SK-N-SH (cell line): ENCODE data around the gene CGN.

Experiments used
- POLR2AphosphoS5 ChIP-seq: IDR thresholded peaks from 2 replicates; pipeline ENCODE4 v1.6.1; 2012; ENCODE audit warnings: low read depth, low read length
- RAD21 ChIP-seq: IDR thresholded peaks from 2 replicates; pipeline ENCODE4 v1.6.1; 2012; ENCODE audit warnings: mild to moderate bottlenecking, low read length
- RFX5 ChIP-seq: IDR thresholded peaks from 2 replicates; pipeline ENCODE4 v1.6.1; 2012; ENCODE audit warnings: mild to moderate bottlenecking, improper control_type of control experiment, low read length
- YY1 ChIP-seq: IDR thresholded peaks from 2 replicates; pipeline ENCODE4 v1.4.0; 2012; ENCODE audit warnings: low read depth, mild to moderate bottlenecking
- TF ChIP-seq, protein P1 (sequence below): fragments of 200-600 bp; sonication (generic); IDR thresholded peaks from 2 replicates; pipeline ENCODE4 v1.6.1; 2017; ENCODE audit warnings: antibody characterized with exemption, mild to moderate bottlenecking, moderate library complexity

DNA sequence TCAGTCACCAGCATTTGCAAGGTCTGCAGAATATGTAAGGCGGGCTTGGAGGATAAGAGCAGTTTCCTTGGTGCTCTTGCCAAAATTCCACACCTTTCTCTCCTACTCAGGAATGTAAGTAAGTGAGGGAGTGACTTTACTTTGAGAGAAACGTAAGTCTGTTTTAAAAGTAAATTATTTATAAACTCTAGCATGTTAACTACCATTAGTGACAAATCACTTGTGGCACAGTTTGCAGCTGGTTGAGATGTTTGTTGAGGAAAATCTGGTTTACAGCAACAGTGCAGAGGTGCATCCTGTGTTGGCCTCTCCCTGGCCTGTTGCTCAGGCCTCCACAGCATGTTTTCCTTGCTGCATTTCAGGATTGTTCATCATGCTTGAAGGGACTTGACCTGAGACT is 8.5 kb downstream of the CGN start:
- no peak for TF ChIP-seq RAD21
- TF ChIP-seq YY1 = no peak
- TF ChIP-seq, protein P1, sequence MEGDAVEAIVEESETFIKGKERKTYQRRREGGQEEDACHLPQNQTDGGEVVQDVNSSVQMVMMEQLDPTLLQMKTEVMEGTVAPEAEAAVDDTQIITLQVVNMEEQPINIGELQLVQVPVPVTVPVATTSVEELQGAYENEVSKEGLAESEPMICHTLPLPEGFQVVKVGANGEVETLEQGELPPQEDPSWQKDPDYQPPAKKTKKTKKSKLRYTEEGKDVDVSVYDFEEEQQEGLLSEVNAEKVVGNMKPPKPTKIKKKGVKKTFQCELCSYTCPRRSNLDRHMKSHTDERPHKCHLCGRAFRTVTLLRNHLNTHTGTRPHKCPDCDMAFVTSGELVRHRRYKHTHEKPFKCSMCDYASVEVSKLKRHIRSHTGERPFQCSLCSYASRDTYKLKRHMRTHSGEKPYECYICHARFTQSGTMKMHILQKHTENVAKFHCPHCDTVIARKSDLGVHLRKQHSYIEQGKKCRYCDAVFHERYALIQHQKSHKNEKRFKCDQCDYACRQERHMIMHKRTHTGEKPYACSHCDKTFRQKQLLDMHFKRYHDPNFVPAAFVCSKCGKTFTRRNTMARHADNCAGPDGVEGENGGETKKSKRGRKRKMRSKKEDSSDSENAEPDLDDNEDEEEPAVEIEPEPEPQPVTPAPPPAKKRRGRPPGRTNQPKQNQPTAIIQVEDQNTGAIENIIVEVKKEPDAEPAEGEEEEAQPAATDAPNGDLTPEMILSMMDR = no peak
- no peak for TF ChIP-seq POLR2AphosphoS5
- no peak for TF ChIP-seq RFX5
